RPMI7951 (cell line): ENCODE results near the gene IGFBP4. TPM values are rescaled to one million over a fixed set of nuclear protein-coding genes. Genes with fewer than 3 reads are reported as not detected.
"Not testable (repeated sequence)": the region's sequence is repeated elsewhere in the genome, so short reads cannot be mapped to it uniquely, and the experiment has no call there.

Experiments used
- DNase-seq: peaks from one replicate; pipeline ENCODE4 v3.0.0-alpha.2; 2012; ENCODE audit warnings: low read depth
- total RNA-seq: library from RNA; depleted of rRNA; stranded (reverse); fragments of >200 nt; shearing (Covaris generic); gene quantifications from 2 replicates; pipeline ENCODE4 v1.2.3, GENCODE V29; 2014; rRNA removed

Gene IGFBP4
- 2.3 and 2.8 TPM in 2 replicates for total RNA-seq

- peak; percentile 60 for DNase-seq
These were observed at the start of gene IGFBP4 for GRCh38 chr17:40443196-40443987. IGFBP4 (plus strand) TSS chr17:40443450; CDS start chr17:40443736, 286 bp downstream.

- peak; percentile 42 for DNase-seq
These were observed 44.1 kb upstream of the IGFBP4 start for GRCh38 chr17:40399185-40399584.

- DNase-seq: no peak
These were observed 40.6 kb upstream of the IGFBP4 start for GRCh38 chr17:40402668-40403067.

- no peak for DNase-seq
These were observed 39.2 kb upstream of the IGFBP4 start for GRCh38 chr17:40404003-40404402.

GRCh38 chr17:40407460-40407859 lies 35.8 kb upstream of the IGFBP4 start:
- DNase-seq: no peak

- DNase-seq: not testable (repeated sequence)
These were observed 33.7 kb upstream of the IGFBP4 start for GRCh38 chr17:40409540-40409939.

GRCh38 chr17:40410082-40410481 lies 33.2 kb upstream of the IGFBP4 start:
- no peak for DNase-seq

- DNase-seq: no peak
These were observed 31.4 kb upstream of the IGFBP4 start for GRCh38 chr17:40411821-40412220.

- no peak for DNase-seq
These were observed 30.4 kb upstream of the IGFBP4 start for GRCh38 chr17:40412880-40413279.

- not testable (repeated sequence) for DNase-seq
These were observed 28.9 kb upstream of the IGFBP4 start for GRCh38 chr17:40414312-40414711.

GRCh38 chr17:40415390-40415789 lies 27.9 kb upstream of the IGFBP4 start:
- DNase-seq: peak; percentile 45

GRCh38 chr17:40416671-40417070 lies 26.6 kb upstream of the IGFBP4 start:
- DNase-seq: no peak

- DNase-seq: peak; percentile 18
These were observed 26.0 kb upstream of the IGFBP4 start for GRCh38 chr17:40417258-40417608.

- peak; percentile 100 for DNase-seq
These were observed 25.4 kb upstream of the IGFBP4 start, which contains the start of gene TOP2A for GRCh38 chr17:40417609-40418427. TOP2A (minus strand) TSS chr17:40417896; CDS start chr17:40417791, 105 bp downstream.

- no peak for DNase-seq
These were observed 24.9 kb upstream of the IGFBP4 start for GRCh38 chr17:40418428-40418706.

GRCh38 chr17:40419559-40420331 lies 23.5 kb upstream of the IGFBP4 start:
- peak; percentile 14 for DNase-seq

GRCh38 chr17:40422990-40423633 lies 20.1 kb upstream of the IGFBP4 start:
- DNase-seq: peak; percentile 9

GRCh38 chr17:40425741-40426140 lies 17.5 kb upstream of the IGFBP4 start:
- no peak for DNase-seq

- no peak for DNase-seq
These were observed 16.2 kb upstream of the IGFBP4 start for GRCh38 chr17:40427002-40427491.

GRCh38 chr17:40430272-40431230 lies 12.7 kb upstream of the IGFBP4 start:
- no peak for DNase-seq
